Measurements from ENCODE around the gene NUDC. TPM values are rescaled to one million over a fixed set of nuclear protein-coding genes. Genes with fewer than 3 reads are reported as not detected.

Gene NUDC
- total and polyA plus RNA-seq, 2 of the 13 experiments (the other 11 are each of a cell fraction or from before 2014, with no cell fraction given), result 34.7 to 104 TPM

- TF ChIP-seq, protein P1, sequence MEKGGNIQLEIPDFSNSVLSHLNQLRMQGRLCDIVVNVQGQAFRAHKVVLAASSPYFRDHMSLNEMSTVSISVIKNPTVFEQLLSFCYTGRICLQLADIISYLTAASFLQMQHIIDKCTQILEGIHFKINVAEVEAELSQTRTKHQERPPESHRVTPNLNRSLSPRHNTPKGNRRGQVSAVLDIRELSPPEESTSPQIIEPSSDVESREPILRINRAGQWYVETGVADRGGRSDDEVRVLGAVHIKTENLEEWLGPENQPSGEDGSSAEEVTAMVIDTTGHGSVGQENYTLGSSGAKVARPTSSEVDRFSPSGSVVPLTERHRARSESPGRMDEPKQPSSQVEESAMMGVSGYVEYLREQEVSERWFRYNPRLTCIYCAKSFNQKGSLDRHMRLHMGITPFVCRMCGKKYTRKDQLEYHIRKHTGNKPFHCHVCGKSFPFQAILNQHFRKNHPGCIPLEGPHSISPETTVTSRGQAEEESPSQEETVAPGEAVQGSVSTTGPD (CRISPR knock-in tag; IDR thresholded peaks at IDR 0.05), result peak; percentile 36; the same call in 1 of the 2 replicates
- TF ChIP-seq NFE2 (CRISPR knock-in tag; IDR thresholded peaks at IDR 0.05) (no peak), AKAP8 (CRISPR knock-in tag; IDR thresholded peaks at IDR 0.05) (0 out of 2 replicates have a peak, but pooled peaks have one; percentile 40), GMEB2 (CRISPR knock-in tag; IDR thresholded peaks at IDR 0.05; ENCODE audit: low read depth) (no peak), ZNF644 (CRISPR knock-in tag; IDR thresholded peaks at IDR 0.05; ENCODE audit: low read depth) (0 out of 2 replicates have a peak, but pooled peaks have one; percentile 58), ZNF354B (CRISPR knock-in tag; IDR thresholded peaks at IDR 0.05) (no peak), RXRB (CRISPR knock-in tag; IDR thresholded peaks at IDR 0.05; ENCODE audit: borderline replicate concordance) (0 out of 2 replicates have a peak, but pooled peaks have one; percentile 19), BCL6 (CRISPR knock-in tag; IDR thresholded peaks at IDR 0.05) (peak; percentile 29; the same call in 1 of the 2 replicates), GATA4 (IDR thresholded peaks at IDR 0.05; ENCODE audit: borderline replicate concordance, low read depth) (0 out of 2 replicates have a peak, but pooled peaks have one; percentile 16), ZFP41 (CRISPR knock-in tag; IDR thresholded peaks at IDR 0.05; ENCODE audit: borderline replicate concordance) (no peak), HNRNPLL (IDR thresholded peaks at IDR 0.05; ENCODE audit: low read depth, low read length, poor library complexity, severe bottlenecking) (no peak)
- TF ChIP-seq, protein P2, sequence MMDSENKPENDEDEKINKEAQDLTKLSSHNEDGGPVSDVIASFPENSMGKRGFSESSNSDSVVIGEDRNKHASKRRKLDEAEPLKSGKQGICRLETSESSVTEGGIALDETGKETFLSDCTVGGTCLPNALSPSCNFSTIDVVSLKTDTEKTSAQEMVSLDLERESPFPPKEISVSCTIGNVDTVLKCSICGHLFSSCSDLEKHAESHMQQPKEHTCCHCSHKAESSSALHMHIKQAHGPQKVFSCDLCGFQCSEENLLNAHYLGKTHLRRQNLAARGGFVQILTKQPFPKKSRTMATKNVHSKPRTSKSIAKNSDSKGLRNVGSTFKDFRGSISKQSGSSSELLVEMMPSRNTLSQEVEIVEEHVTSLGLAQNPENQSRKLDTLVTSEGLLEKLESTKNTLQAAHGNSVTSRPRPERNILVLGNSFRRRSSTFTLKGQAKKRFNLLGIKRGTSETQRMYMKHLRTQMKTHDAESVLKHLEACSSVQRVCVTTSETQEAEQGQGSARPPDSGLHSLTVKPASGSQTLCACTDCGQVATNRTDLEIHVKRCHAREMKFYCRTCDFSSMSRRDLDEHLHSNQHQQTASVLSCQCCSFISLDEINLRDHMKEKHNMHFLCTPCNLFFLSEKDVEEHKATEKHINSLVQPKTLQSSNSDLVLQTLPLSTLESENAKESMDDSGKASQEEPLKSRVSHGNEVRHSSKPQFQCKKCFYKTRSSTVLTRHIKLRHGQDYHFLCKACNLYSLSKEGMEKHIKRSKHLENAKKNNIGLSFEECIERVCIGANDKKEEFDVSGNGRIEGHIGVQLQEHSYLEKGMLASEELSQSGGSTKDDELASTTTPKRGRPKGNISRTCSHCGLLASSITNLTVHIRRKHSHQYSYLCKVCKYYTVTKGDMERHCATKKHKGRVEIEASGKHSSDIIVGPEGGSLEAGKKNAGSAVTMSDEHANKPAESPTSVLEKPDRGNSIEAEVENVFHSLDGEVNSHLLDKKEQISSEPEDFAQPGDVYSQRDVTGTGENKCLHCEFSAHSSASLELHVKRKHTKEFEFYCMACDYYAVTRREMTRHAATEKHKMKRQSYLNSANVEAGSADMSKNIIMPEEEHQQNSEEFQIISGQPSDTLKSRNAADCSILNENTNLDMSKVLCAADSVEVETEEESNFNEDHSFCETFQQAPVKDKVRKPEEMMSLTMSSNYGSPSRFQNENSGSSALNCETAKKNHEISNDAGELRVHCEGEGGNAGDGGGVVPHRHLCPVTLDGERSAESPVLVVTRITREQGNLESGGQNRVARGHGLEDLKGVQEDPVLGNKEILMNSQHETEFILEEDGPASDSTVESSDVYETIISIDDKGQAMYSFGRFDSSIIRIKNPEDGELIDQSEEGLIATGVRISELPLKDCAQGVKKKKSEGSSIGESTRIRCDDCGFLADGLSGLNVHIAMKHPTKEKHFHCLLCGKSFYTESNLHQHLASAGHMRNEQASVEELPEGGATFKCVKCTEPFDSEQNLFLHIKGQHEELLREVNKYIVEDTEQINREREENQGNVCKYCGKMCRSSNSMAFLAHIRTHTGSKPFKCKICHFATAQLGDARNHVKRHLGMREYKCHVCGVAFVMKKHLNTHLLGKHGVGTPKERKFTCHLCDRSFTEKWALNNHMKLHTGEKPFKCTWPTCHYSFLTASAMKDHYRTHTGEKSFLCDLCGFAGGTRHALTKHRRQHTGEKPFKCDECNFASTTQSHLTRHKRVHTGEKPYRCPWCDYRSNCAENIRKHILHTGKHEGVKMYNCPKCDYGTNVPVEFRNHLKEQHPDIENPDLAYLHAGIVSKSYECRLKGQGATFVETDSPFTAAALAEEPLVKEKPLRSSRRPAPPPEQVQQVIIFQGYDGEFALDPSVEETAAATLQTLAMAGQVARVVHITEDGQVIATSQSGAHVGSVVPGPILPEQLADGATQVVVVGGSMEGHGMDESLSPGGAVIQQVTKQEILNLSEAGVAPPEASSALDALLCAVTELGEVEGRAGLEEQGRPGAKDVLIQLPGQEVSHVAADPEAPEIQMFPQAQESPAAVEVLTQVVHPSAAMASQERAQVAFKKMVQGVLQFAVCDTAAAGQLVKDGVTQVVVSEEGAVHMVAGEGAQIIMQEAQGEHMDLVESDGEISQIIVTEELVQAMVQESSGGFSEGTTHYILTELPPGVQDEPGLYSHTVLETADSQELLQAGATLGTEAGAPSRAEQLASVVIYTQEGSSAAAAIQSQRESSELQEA (CRISPR knock-in tag; IDR thresholded peaks at IDR 0.05; ENCODE audit: not compliant biosample characterization), result no peak
- TF ChIP-seq, protein P3, sequence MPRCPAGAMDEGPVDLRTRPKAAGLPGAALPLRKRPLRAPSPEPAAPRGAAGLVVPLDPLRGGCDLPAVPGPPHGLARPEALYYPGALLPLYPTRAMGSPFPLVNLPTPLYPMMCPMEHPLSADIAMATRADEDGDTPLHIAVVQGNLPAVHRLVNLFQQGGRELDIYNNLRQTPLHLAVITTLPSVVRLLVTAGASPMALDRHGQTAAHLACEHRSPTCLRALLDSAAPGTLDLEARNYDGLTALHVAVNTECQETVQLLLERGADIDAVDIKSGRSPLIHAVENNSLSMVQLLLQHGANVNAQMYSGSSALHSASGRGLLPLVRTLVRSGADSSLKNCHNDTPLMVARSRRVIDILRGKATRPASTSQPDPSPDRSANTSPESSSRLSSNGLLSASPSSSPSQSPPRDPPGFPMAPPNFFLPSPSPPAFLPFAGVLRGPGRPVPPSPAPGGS (CRISPR knock-in tag; IDR thresholded peaks at IDR 0.05), result 0 out of 2 replicates have a peak, but pooled peaks have one; percentile 24
- TF ChIP-seq, protein P4, sequence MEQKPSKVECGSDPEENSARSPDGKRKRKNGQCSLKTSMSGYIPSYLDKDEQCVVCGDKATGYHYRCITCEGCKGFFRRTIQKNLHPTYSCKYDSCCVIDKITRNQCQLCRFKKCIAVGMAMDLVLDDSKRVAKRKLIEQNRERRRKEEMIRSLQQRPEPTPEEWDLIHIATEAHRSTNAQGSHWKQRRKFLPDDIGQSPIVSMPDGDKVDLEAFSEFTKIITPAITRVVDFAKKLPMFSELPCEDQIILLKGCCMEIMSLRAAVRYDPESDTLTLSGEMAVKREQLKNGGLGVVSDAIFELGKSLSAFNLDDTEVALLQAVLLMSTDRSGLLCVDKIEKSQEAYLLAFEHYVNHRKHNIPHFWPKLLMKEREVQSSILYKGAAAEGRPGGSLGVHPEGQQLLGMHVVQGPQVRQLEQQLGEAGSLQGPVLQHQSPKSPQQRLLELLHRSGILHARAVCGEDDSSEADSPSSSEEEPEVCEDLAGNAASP (CRISPR knock-in tag; IDR thresholded peaks at IDR 0.05; ENCODE audit: borderline replicate concordance), result peak; percentile 20; the same call in 1 of the 2 replicates
Measured at GRCh38 chr1:26915204-26915842, 6.2 kb upstream of the NUDC start (continued).

All from HepG2 (cell line).